Stomach (tissue), 9 donors: ENCODE measurements around the gene TMEM81. TPM values are rescaled to one million over a fixed set of nuclear protein-coding genes. Genes with fewer than 3 reads are reported as not detected.

Source experiments
- DNase-seq, 2 donors: peaks; one replicate each; pipeline versions ENCODE4 v3.0.0 to v3.0.0-alpha.2; 2013 to 2019
- H3K27ac ChIP-seq, 5 donors: fragments of 200-600 bp in 4 of 5; sonication (generic) in 4 of 5; one replicate each; pipeline ENCODE4 v1.5.1; 2013 to 2019; ENCODE audit warnings: mild to moderate bottlenecking in 1 of 5, moderate library complexity in 1 of 5
- H3K27me3 ChIP-seq, 3 donors: fragments of 200-600 bp; sonication (generic); one replicate each; pipeline ENCODE4 v1.5.1; 2017 to 2019; ENCODE audit warnings: mixed run types in 1 of 3
- H3K36me3 ChIP-seq, 4 donors: fragments of 200-600 bp; sonication (generic); 1 replicate in 3 of 4; 2 replicates in 1 of 4; pipeline ENCODE4 v1.5.1; 2016 to 2019
- H3K4me1 ChIP-seq, 4 donors: fragments of 200-600 bp; sonication (generic); one replicate each; pipeline ENCODE4 v1.5.1; 2016 to 2019
- H3K4me3 ChIP-seq, 4 donors: fragments of 200-600 bp; sonication (generic) in 3 of 4; one replicate each; pipeline ENCODE4 v1.5.1; 2016 to 2019; ENCODE audit warnings: mild to moderate bottlenecking in 1 of 4
- H3K9me3 ChIP-seq, 4 donors: fragments of 200-600 bp; sonication (generic); one replicate each; pipeline ENCODE4 v1.5.1; 2016 to 2019
- EP300 ChIP-seq: sonication (generic); formaldehyde crosslinking; IDR thresholded peaks from one replicate; pipeline ENCODE4 v1.6.1; 2017; ENCODE audit warnings: antibody characterized with exemption
- POLR2A ChIP-seq, 4 donors: fragments of 450-650 bp; IDR thresholded peaks; one replicate each; pipeline ENCODE4 v1.6.1; 2016; ENCODE audit warnings: antibody characterized with exemption in 4 of 4, control low read depth in 2 of 4, mild to moderate bottlenecking in 1 of 4, moderate library complexity in 1 of 4
- POLR2AphosphoS5 ChIP-seq, 3 donors: sonication (generic); formaldehyde crosslinking; IDR thresholded peaks; one replicate each; pipeline ENCODE4 v1.6.1; 2016; ENCODE audit warnings: antibody characterized with exemption in 3 of 3
- WGBS, 5 donors: extraction: QIAGEN DNeasy Blood & Tissue Kit in 3 of 5; methylation state at CpG; one replicate each; pipeline versions ENCODE4 v1.1.5 to v1.1.7; 2013 to 2018; 5-methylcytosine and 5-hydroxymethylcytosine counted together
- intact Hi-C: fragments of 100-400 bp; cut with DNase I; formaldehyde crosslinking; loops from one replicate; pipeline ENCODE4 v1.15.1; 2023; ENCODE audit warnings: low total_unique reads
- polyA plus RNA-seq, 3 donors: library from polyadenylated mRNA; stranded (reverse); fragments of 200-250 nt; gene quantifications; one replicate each; pipeline ENCODE4 v1.2.3, GENCODE V29; 2013
- total RNA-seq, 5 donors: library from RNA; depleted of rRNA; stranded (reverse); fragments of >200 nt; gene quantifications; one replicate each; pipeline versions ENCODE4 v1.1.0 to v1.2.3, GENCODE V29; 2014 to 2016
- TF ChIP-seq, protein P1 (sequence below), 7 experiments: fragments of 450-650 bp in 4 of 7; fragments of 200-600 bp in 3 of 7; sonication (generic) in 3 of 7; IDR thresholded peaks; one replicate each; pipeline ENCODE4 v1.5.1; 2016 to 2019; ENCODE audit warnings: antibody characterized with exemption in 7 of 7, control low read depth in 2 of 7, mild to moderate bottlenecking in 1 of 7
- donor health status: healthy with polysubstance abuse.
- donor health status: Bipolar disorder and iron deficiency.
- donor health status: healthy.

TMEM81 gene
- total and polyA plus RNA-seq, 8 donors: 1.1 to 10.3 (median 1.8) TPM; not detected in 4

DNA sequence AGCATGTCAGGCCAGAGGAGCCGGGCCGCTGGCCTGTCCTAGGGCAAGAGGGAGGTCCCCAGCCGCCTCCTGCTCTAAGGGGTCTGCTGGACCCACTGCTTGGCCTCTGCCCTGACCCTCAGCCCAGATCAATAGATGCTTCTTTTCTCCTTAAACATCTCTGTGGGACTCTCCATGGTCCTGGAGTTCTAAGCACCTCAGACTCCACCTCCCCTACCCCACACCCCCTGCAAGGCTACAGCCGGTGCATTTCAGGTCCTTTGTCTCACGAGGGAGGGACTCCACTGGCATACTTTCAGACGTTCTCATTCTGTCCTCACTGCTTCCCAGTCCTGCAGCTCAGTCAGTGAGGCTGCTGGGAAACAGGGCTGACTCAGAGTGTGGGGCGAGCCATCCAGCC, 30.2 kb downstream of the TMEM81 start:
- intact Hi-C loops: no loop called here
- 41 to 52% (median 46%) methylated on average over 7 of the region's 7 CpGs for WGBS, 5 donors
- TF ChIP-seq EP300 (no peak), POLR2A (IDR thresholded peaks at IDR 0.05) (no peak), POLR2AphosphoS5 (IDR thresholded peaks at IDR 0.05) (no peak)
- TF ChIP-seq, protein P1, sequence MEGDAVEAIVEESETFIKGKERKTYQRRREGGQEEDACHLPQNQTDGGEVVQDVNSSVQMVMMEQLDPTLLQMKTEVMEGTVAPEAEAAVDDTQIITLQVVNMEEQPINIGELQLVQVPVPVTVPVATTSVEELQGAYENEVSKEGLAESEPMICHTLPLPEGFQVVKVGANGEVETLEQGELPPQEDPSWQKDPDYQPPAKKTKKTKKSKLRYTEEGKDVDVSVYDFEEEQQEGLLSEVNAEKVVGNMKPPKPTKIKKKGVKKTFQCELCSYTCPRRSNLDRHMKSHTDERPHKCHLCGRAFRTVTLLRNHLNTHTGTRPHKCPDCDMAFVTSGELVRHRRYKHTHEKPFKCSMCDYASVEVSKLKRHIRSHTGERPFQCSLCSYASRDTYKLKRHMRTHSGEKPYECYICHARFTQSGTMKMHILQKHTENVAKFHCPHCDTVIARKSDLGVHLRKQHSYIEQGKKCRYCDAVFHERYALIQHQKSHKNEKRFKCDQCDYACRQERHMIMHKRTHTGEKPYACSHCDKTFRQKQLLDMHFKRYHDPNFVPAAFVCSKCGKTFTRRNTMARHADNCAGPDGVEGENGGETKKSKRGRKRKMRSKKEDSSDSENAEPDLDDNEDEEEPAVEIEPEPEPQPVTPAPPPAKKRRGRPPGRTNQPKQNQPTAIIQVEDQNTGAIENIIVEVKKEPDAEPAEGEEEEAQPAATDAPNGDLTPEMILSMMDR (IDR thresholded peaks at IDR 0.05): no peak
- H3K4me1 ChIP-seq: no peaks in the 10 kb centered on the region
- DNase-seq: no peak
- no peaks in the 10 kb centered on the region for H3K9me3 ChIP-seq
- peaks cover 0 to 48% (median 0%) of the 10 kb centered on the region in 3 donors for H3K27me3 ChIP-seq
- no peak overlapping the region for H3K4me3 ChIP-seq
- H3K27ac ChIP-seq: no peak overlapping the region
- no peaks in the 10 kb centered on the region for H3K36me3 ChIP-seq

DNA sequence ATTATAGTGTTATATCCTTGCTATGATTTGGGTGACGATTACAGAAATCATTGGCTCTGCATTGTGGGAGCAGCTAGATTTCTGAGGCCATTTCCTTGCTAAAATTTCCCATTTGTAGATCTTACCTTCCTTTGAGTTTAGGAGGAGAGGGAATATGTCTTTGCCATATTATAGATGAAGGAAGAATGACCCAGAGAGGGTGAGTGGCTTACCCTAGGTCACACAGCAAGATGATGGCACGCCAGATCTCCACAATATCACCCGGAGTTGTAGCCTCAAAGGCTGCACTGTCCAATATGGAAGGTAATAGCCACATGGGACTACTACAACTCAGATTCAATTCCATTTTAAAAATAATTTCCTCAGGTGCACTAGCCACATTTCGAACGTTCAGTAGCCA, 31.0 kb downstream of the TMEM81 start:
- DNase-seq: no peak
- WGBS, 5 donors: 85 to 93% (median 91%) methylated on average over 5 of the region's 5 CpGs

DNA sequence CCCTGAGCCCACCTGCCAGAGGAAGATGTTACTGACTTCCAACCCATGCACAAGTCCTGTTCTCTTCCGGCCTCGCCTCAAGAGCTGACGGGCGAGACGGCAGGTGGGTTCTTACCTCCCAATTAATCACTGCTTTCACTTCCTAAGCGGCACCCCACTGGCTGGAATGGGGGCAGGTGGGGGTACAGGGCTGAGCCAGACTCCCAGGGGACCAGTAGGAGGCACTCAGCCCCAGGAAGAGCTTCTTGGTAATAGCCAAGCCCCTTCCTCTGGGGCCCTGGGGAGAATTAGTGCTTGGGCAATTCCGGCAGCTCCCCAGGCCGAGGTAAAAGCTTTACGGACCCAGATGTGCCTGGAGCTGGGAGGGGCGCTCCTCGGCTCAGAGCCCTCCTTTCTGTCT, 31.6 kb downstream of the TMEM81 start:
- DNase-seq: no peak
- H3K36me3 ChIP-seq: no peaks in the 10 kb centered on the region

More for the DNA sequence above, 31.0 kb downstream of the TMEM81 start:
- Histone ChIP-seq H3K9me3 (no peaks in the 10 kb centered on the region), H3K36me3 (no peaks in the 10 kb centered on the region), H3K27me3 (peaks cover 0 to 55% (median 0%) of the 10 kb centered on the region in 3 donors), H3K27ac (no peak overlapping the region), H3K4me1 (no peaks in the 10 kb centered on the region), H3K4me3 (no peak overlapping the region)
- TF ChIP-seq, protein P1 (IDR thresholded peaks at IDR 0.05): no peak
- TF ChIP-seq EP300: no peak
- no peak for TF ChIP-seq POLR2A (IDR thresholded peaks at IDR 0.05)
- no peak for TF ChIP-seq POLR2AphosphoS5 (IDR thresholded peaks at IDR 0.05)
- intact Hi-C loops: no loop called here

DNA sequence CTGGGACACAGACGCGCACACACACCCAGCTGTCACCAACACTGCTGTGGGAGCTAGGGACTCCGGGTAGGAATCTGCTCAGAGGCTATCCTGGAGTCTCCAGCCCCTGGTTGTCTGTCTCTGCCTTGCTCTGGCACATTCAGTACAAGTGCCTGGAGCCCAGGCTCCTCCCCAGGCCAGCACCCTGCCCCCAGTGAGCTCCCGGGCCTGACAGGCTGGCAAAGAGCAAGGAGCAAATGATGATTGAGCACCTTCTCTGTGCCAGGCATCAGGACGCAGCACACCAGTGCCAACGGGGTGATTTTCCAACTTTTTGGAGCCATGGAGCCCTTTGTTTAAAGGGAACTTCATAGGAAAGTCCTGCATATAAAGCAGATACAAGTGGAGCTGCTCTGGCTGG, 34.8 kb downstream of the TMEM81 start:
- DNase-seq: no peak
- H3K27me3 ChIP-seq: peaks cover 3 to 76% (median 31%) of the 10 kb centered on the region in 3 donors
- no peak overlapping the region for H3K27ac ChIP-seq
- no peaks in the 10 kb centered on the region for H3K4me1 ChIP-seq
- WGBS, 5 donors: 66 to 72% (median 68%) methylated on average over 6 of the region's 6 CpGs
- intact Hi-C loops: no loop called here
- no peak for TF ChIP-seq POLR2A (IDR thresholded peaks at IDR 0.05)
- no peak for TF ChIP-seq EP300
- TF ChIP-seq, protein P1 (IDR thresholded peaks at IDR 0.05): no peak
- TF ChIP-seq POLR2AphosphoS5 (IDR thresholded peaks at IDR 0.05): no peak
- no peaks in the 10 kb centered on the region for H3K36me3 ChIP-seq
- H3K4me3 ChIP-seq: no peak overlapping the region
- H3K9me3 ChIP-seq: no peaks in the 10 kb centered on the region

More for the DNA sequence above, 31.6 kb downstream of the TMEM81 start:
- TF ChIP-seq POLR2A (IDR thresholded peaks at IDR 0.05) (no peak), EP300 (no peak), POLR2AphosphoS5 (IDR thresholded peaks at IDR 0.05) (no peak)
- TF ChIP-seq, protein P1 (IDR thresholded peaks at IDR 0.05): no peak
- H3K27me3 ChIP-seq: peaks cover 0 to 59% (median 5%) of the 10 kb centered on the region in 3 donors
- 69 to 87% (median 76%) methylated on average over 9 to 11 of the region's 11 CpGs for WGBS, 5 donors
- intact Hi-C loops: no loop called here
- no peak overlapping the region for H3K27ac ChIP-seq
- no peak overlapping the region for H3K4me3 ChIP-seq
- no peaks in the 10 kb centered on the region for H3K9me3 ChIP-seq
- no peaks in the 10 kb centered on the region for H3K4me1 ChIP-seq
